ENCODE data around the gene CYBB. TPM values are rescaled to one million over a fixed set of nuclear protein-coding genes. Genes with fewer than 3 reads are reported as not detected.

CYBB gene
- total RNA-seq: under 0.01 TPM in 2 replicates

DNA sequence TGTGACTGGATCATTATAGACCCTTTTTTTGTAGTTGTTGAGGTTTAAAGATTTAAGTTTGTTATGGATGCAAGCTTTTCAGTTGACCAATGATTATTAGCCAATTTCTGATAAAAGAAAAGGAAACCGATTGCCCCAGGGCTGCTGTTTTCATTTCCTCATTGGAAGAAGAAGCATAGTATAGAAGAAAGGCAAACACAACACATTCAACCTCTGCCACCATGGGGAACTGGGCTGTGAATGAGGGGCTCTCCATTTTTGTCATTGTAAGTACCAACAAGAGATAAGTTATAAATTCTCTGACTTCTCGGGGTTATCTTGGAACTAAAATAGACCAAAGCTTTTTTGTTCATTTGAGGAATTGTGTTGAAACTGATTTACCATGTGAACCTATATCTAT is at the start of gene CYBB:
TSS of gene CYBB (plus strand) at position 203 of the 400 bp plus-strand sequence. CDS start at position 222, 19 bp downstream.

DNA sequence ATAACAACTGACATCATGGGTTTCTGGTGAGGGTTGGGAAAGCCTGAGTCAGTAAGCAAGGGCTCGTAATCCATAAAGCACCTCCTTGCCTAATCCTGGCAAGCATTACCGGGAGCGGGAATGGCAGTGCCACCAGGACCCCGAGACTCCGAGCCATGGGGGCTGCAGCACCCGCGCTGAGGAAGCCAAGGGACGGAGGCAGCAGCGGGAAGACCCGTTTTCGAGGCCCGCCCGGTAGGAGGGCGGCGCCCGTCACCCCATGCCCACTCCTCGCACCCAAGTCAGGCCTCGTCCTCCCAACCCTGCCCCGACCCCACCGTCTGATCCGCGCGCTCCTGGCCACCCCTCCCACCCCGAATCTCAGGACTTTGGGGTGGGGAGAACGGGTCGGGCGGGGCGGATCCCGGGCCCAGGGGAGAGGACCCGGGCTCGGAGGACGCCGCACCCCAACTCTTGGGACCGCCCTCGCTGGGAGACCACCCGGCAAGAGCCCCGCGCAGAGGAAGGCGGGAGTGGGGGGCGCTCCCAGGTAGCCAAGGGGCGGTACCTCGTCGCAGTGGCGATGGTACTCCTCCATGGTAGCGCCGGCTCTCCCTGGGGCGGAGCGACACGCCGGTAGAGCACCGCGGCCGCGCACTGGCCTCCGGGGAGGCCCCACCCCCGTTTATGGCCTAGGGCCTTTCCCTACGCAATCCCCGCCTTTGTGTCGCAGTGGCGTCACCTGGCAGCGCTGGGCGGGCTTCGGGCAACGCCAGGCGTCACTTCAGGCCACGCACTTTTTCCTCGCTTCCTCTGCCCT is 67.3 kb downstream of the CYBB start, which contains the start of gene DYNLT3:
TSS of gene DYNLT3 (minus strand) at position 638 of the 799 bp plus-strand sequence. CDS start at position 577, 61 bp downstream.

Other genes with a start within 250 kb of the CYBB start
- 0.28 and 0.38 TPM in 2 replicates for gene LANCL3, start 208.4 kb upstream of the CYBB start, total RNA-seq
- gene XK, start 94.3 kb upstream of the CYBB start, total RNA-seq: under 0.01 and 0.19 TPM in 2 replicates
- gene DYNLT3, start 67.5 kb downstream of the CYBB start, total RNA-seq: 64.0 and 98.4 TPM in 2 replicates
- 0.58 and 1.4 TPM in 2 replicates for gene SYTL5, start 226.5 kb downstream of the CYBB start, total RNA-seq